Measurements from ENCODE around the gene RRP1. TPM values are rescaled to one million over a fixed set of nuclear protein-coding genes. Genes with fewer than 3 reads are reported as not detected.

RRP1 gene
- polyA plus RNA-seq, 3 donors: 2.7 to 5.7 (median 4.6) TPM

DNA sequence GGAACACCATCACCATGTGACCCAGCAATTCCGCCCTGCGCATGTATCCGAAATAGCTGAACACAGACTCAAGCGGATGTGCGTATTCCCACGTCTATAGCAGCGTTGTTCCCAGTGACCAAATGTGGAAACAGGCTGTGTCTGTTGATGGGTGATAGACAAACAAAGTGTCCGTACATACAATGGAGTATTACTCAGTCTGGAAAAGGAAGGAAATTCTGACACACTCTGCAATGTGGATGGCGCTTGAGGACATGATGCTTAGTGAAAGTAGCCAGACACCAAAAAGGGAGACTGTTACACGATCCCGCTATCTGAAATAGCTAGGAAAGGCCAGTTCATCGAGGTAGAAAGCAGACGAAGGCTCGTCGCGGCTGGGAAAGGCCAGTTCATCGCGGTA is 44.7 kb upstream of the RRP1 start:
- Mint-ChIP-seq H3K9me3 (peaks cover 0 to 3% (median 0%) of the 10 kb centered on the region in 7 donors), H3K36me3 (peaks cover 55 to 76% of the 10 kb centered on the region in 2 donors), H3K27ac (peak overlapping the region in 1 of 7 donors; percentile 28), H3K4me3 (no peak overlapping the region), H3K27me3 (ENCODE audit: low read depth in 3 of 3) (peaks cover 0 to 1% (median 0%) of the 10 kb centered on the region in 3 donors), H3K4me1 (peaks cover 10% of the 10 kb centered on the region)
- Histone ChIP-seq H3K4me1 (ENCODE audit: control insufficient read depth in 1 of 2, insufficient read depth in 2 of 2, low read length in 2 of 2) (no peaks in the 10 kb centered on the region), H3K4me2 (replicated peaks; ENCODE audit: extremely low read depth, low read length, poor library complexity, severe bottlenecking) (no peak overlapping the region), H3K4me3 (replicated peaks in 1 of 3; ENCODE audit: low read depth in 2 of 3, low read length in 3 of 3) (no peak overlapping the region), H3K9ac (ENCODE audit: insufficient read depth, low read length, poor library complexity, severe bottlenecking) (no peak overlapping the region), H3K27ac (ENCODE audit: low read depth in 1 of 2, low read length in 2 of 2) (no peak overlapping the region), H3K27me3 (ENCODE audit: control insufficient read depth in 2 of 2, insufficient read depth in 2 of 2, low read length in 2 of 2) (no peaks in the 10 kb centered on the region), H4K20me1 (ENCODE audit: insufficient read depth, low read length) (peaks cover 75% of the 10 kb centered on the region), H3K36me3 (replicated peaks in 1 of 2; ENCODE audit: control insufficient read depth in 1 of 2, insufficient read depth in 2 of 2, low read length in 2 of 2) (peaks cover 69 to 89% of the 10 kb centered on the region in 2 donors), H3K79me2 (ENCODE audit: insufficient read depth, low read length) (peaks cover 13% of the 10 kb centered on the region), H3K9me3 (replicated peaks in 1 of 2; ENCODE audit: control insufficient read depth in 1 of 2, insufficient read depth in 1 of 2, low read length in 2 of 2) (no peaks in the 10 kb centered on the region), H2AFZ (ENCODE audit: insufficient read depth, low read depth, low read length, poor library complexity, severe bottlenecking) (no peak overlapping the region)
- intact Hi-C loops (cut with micrococcal nuclease): no loop called here
- no peak for TF ChIP-seq CTCF (IDR thresholded peaks at IDR 0.05)
- WGBS (ENCODE audit: insufficient coverage): 98% methylated on average over 15 of the region's 18 CpGs
- DNase-seq: no peak

DNA sequence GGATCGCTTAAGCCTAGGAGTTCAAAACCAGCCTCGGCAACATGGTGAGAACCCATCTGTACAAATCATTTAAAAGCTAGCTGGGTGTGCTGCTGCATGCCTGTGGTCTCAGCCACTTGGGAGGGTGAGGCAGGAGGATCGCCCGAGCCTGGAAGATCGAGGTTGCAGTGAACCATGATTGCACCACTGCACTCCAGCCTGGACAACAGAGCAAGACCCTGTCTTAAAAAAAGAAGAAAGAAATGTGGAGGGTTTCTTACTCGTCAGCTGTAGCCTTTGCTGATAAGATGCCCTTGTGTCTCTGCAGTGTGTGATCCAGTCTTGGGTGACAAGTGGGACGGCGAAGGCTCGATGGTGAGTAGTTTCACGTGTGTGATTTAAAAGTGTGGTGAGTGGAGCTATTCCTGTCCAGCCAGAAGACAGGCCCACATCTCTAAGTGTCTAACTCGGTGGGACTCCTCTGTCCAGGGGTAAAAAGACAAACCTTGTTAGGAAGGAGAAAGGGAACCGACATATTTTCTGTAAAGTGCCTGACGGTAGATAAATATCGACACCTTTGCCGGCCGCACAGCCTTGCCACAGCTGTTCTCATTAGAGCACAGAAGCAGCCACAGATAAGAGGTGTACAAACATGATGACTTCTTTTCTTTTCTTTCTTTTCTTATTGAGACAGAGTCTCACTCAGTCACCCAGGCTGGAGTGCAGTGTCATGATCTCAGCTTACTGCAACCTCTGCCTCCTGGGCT is 43.4 kb upstream of the RRP1 start:
- Mint-ChIP-seq H3K36me3 (peaks cover 63 to 86% of the 10 kb centered on the region in 2 donors), H3K4me3 (no peak overlapping the region), H3K4me1 (no peaks in the 10 kb centered on the region), H3K9me3 (peaks cover 0 to 2% (median 0%) of the 10 kb centered on the region in 7 donors), H3K27me3 (ENCODE audit: low read depth in 3 of 3) (no peaks in the 10 kb centered on the region), H3K27ac (peak overlapping the region in 5 of 7 donors; percentile 13 to 77 (median 43))
- H3K4me1 ChIP-seq (ENCODE audit: control insufficient read depth in 1 of 2, insufficient read depth in 2 of 2, low read length in 2 of 2): no peaks in the 10 kb centered on the region
- no peak overlapping the region for H3K27ac ChIP-seq (ENCODE audit: low read depth in 1 of 2, low read length in 2 of 2)
- no peaks in the 10 kb centered on the region for H3K27me3 ChIP-seq (ENCODE audit: control insufficient read depth in 2 of 2, insufficient read depth in 2 of 2, low read length in 2 of 2)
- no peak overlapping the region for H3K4me3 ChIP-seq (replicated peaks in 1 of 3; ENCODE audit: low read depth in 2 of 3, low read length in 3 of 3)
- no peaks in the 10 kb centered on the region for H3K9me3 ChIP-seq (replicated peaks in 1 of 2; ENCODE audit: control insufficient read depth in 1 of 2, insufficient read depth in 1 of 2, low read length in 2 of 2)
- no peak overlapping the region for H3K9ac ChIP-seq (ENCODE audit: insufficient read depth, low read length, poor library complexity, severe bottlenecking)
- H3K79me2 ChIP-seq (ENCODE audit: insufficient read depth, low read length): peaks cover 9% of the 10 kb centered on the region
- peaks cover 78 to 95% of the 10 kb centered on the region in 2 donors for H3K36me3 ChIP-seq (replicated peaks in 1 of 2; ENCODE audit: control insufficient read depth in 1 of 2, insufficient read depth in 2 of 2, low read length in 2 of 2)
- intact Hi-C loops (cut with micrococcal nuclease): no loop called here
- WGBS (ENCODE audit: insufficient coverage): 89% methylated on average over 15 of the region's 16 CpGs
- no peak for TF ChIP-seq CTCF (IDR thresholded peaks at IDR 0.05)
- peaks cover 75% of the 10 kb centered on the region for H4K20me1 ChIP-seq (ENCODE audit: insufficient read depth, low read length)
- H2AFZ ChIP-seq (ENCODE audit: insufficient read depth, low read depth, low read length, poor library complexity, severe bottlenecking): no peak overlapping the region
- DNase-seq: no peak
- H3K4me2 ChIP-seq (replicated peaks; ENCODE audit: extremely low read depth, low read length, poor library complexity, severe bottlenecking): no peak overlapping the region

All from CD14-positive monocyte (primary cell).